GM12873 (cell line): ENCODE data around the gene ALG11.

Experiments
- CTCF ChIP-seq: IDR thresholded peaks from 2 replicates; pipeline ENCODE4 v1.5.1; 2012; ENCODE audit warnings: low read depth, mild to moderate bottlenecking, moderate library complexity, low read length, control low read depth; ENCODE audit not compliant: insufficient read depth; ENCODE audit errors: missing control alignments

The ALG11 gene

GRCh38 chr13:51993713-51994112 is 18.5 kb upstream of the ALG11 start:
- no peak for TF ChIP-seq CTCF

GRCh38 chr13:51995677-51996551 is 16.3 kb upstream of the ALG11 start:
- TF ChIP-seq CTCF: no peak

GRCh38 chr13:51996641-51997040 is 15.6 kb upstream of the ALG11 start:
- TF ChIP-seq CTCF: no peak

- no peak for TF ChIP-seq CTCF
These were observed 15.0 kb upstream of the ALG11 start for GRCh38 chr13:51997186-51997585.

- no peak for TF ChIP-seq CTCF
These were observed 14.4 kb upstream of the ALG11 start for GRCh38 chr13:51997641-51998330.

- no peak for TF ChIP-seq CTCF
These were observed 13.3 kb upstream of the ALG11 start for GRCh38 chr13:51998723-51999509.

GRCh38 chr13:51999510-51999911 is 12.7 kb upstream of the ALG11 start:
- no peak for TF ChIP-seq CTCF
